GM18499 (cell line): ENCODE measurements around the gene ITGAV.

Experiments used
- ATAC-seq: cut with Tn5 transposase; IDR thresholded peaks from one replicate; pipeline ENCODE4 v1.9.1; 2021; ENCODE audit warnings: moderate number of reproducible peaks; ENCODE audit not compliant: insufficient read depth, unreplicated experiment

Gene ITGAV

DNA sequence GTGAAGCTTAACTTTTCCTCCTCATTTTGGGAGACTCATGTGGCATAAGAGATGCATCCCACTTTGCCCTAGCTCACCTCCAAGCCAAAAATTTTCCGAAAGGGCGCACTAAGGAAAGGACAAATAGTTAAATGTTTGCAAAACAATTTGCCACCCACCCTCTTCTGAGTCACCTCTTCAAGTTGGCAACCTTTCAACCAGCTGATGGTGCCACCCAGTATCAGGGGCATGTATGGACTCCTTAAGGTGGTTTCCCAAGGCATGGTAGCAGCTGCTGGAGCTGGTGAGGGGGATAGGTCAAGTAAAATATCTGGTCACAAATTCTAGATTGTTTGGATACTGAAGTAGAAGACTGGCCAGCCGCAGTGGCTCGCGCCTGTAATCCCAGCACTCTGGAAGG, 17.2 kb upstream of the ITGAV start:
- no peak for ATAC-seq

DNA sequence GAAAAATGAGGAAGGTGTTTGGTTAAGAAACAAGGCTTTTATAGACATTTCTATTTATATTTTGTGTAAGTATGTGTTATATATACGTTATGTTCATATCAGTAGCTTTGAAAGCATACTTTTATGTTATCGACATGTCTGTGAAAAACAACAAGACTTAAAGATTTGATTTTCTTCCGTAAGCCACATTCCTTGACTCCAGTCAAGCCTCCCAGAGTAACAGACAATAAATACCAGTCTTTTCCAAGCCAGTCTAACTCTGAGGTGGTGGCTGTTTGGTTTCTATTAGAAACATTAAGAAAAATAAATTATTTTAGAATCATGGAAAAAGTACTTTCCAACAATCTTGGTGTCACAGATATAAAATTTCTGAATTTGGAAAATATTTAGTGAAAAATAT, 16.3 kb upstream of the ITGAV start:
- ATAC-seq: no peak

DNA sequence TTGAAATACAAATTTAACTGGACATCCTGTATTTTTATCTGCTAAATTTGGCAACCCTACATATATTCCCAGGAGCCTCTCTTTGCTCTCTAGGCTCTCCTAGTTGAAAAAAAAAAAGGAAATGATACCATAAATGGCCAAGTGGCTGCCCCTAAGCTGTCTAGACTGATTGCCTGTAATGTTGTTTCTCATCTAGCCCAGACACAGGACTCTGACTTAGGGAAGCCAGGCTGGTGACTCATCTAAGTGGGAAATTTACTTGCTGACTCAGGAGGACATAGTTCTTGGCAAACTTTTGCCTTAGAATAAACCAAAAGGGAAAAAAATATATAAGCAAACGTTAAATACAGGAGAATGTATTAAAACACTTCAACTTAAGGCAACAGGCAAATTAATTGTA, 14.6 kb upstream of the ITGAV start:
- ATAC-seq: peak; percentile 77

- ATAC-seq: no peak
Measured at GRCh38 chr2:186575856-186576255, 14.0 kb upstream of the ITGAV start.

DNA sequence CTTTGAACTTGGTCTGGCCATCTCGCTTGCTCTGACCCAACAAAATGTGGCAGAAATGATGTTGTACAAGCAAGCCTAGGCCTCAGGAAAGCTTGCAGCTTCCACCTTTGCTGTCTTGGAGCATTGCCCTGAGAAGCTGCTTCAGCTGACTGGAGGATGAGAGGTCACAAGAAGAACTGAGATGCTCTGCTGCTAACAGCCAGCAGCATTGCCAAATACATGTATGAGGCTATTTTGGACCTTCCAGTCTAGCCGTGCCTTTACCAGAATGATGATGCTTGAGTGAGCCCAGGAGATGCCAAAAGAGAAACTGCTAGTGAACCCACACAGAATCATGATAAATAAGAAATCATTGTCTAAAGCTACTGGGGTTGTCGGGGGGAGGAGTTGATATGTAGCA, 13.2 kb upstream of the ITGAV start:
- no peak for ATAC-seq

DNA sequence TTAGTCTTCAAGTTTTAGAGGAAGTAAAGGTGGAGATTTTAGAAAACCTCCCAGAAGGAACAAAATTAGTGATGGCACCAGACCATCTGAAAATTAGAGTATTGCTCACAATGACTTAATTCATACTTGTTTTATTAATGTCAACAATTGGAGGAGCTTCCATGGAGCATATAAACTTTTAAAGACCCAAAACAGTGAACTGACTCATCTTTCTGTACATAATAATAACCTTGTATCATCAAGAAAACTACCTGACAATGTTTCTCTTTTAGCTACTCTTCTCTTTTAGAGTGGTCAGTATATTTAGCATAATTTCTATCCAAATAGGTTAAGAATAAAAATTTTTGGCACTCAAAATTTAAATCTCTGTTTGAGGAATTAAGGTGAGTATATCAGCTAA, 7.2 kb upstream of the ITGAV start:
- ATAC-seq: no peak

- no peak for ATAC-seq
Measured at GRCh38 chr2:186584053-186584452, 5.8 kb upstream of the ITGAV start.

DNA sequence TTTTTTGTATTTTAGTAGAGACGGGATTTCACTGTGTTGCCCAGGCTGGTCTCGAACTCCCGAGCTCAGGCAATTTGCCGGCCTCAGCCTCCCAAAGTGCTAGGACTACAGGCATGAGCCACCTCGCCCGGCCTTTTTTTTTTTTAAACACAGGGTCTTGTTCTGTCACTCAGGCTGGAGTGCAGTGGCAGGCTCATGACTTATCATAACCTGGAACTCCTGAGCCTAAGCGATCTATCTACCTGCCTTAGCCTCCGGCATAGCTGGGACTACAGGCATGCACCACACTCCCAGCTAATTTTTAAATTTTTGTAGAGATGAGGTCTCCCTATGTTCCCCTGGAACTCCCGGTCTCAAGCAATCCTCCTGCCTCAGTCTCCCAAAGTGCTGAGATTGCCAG, 1.4 kb upstream of the ITGAV start:
- ATAC-seq: no peak

- ATAC-seq: no peak
Measured at GRCh38 chr2:186588940-186589611, 780 bp upstream of the ITGAV start.

DNA sequence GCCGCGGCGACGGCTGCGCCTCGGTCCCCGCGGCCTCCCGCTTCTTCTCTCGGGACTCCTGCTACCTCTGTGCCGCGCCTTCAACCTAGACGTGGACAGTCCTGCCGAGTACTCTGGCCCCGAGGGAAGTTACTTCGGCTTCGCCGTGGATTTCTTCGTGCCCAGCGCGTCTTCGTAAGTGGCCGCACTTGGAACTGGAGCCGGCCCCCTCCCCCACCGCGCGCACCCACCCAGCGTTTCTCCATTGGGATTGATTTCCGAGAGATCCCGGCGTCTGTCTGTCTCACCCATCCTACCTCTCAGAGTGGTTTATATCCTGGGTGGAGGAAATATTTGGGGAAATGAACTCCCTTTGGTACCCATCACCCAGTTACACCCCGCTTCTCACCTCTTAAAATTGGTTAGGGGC, 498 bp downstream of the ITGAV start:
- ATAC-seq: no peak

DNA sequence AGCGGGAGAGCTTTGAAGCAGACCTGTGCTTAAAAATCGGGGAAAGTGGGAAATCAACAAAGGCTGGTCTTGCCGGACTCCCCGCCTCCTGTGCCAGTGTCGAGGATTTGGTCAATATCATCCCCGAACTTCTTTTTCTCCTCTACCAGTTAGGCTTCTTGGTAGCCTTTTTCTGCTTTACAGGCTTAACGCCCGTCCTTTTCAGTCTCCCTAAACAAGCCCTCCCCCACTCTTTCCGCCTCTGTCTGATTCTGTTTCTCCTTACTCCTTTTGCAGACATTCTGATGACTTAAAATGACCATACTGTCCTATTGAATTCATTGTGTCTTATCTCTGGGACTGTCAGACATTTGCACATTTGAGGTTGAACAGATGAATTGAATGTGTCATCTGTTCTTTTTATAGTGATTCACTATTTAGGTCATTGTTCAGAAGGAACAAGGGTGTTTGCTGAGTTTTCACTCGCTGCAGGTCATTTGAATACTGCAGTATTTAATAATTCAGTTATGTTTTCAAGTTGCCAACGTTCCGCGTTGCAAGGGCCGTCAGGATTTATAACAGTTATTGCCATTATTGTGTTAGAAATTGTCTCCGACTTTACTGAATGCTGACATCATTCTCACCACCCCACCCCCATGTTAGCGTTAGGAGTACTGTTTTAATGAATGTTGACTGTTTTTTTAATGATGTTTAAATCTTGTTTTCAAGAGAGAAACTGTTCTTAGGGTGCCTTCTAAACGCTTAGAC, 1.1 kb downstream of the ITGAV start:
- ATAC-seq: no peak

DNA sequence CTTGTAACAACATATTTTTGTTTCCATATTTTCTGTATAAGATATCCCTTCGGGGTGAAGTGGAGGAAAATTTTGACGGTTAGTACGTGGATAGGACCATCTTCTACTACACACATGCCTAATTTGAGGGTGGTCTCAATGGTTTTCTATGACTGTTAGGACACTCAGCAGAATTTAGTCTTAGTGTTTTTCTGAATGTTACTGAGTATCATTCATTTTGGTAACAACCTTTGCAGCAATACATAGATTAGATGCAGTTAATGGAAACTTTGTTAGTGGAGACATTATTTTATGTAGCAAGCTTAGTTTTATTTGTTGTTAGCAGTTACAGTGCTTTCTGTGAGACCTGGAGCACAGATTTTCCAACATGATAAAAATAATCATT, 1.6 kb downstream of the ITGAV start:
- no peak for ATAC-seq

GRCh38 chr2:186592137-186592875, 2.5 kb downstream of the ITGAV start:
- no peak for ATAC-seq

DNA sequence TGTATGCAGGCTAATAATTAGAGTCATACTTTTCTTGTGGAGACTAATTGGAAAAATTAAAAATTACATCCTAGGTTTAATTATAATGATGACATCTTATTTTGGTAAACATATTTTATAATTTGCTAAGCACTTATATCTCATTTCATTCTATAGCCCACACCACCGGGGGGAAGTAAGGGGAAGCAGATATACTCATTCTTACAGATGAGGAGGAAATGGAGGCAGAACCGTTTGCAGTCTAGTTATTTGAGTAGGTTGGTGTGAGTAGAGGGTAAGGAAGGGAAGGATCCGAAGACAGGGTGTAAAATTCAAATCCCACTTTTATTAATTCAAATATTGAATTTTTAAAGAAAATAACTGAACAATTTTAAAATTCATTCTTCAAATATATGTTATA, 3.7 kb downstream of the ITGAV start:
- ATAC-seq: no peak

- no peak for ATAC-seq
Measured at GRCh38 chr2:186594001-186594722, 4.3 kb downstream of the ITGAV start.

DNA sequence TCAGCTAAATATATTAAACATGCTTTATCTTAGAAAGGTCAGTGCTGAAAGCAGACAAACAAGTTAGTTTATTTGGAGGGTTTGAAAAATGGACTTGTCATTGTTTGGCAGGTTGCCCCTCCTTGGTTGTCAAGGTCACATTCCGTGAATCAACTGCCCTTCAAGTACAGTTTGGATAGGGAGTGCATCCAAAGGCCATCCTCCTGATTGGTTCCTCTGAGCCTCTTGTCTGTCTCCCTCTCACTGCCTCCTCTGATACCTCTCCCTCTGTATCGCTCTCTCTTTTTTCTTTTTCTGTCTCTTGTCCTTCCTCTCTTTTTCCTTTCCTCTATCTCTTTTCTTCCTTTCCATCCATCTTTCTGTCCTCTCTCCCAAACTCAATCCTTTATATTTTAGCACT, 5.4 kb downstream of the ITGAV start:
- ATAC-seq: no peak

DNA sequence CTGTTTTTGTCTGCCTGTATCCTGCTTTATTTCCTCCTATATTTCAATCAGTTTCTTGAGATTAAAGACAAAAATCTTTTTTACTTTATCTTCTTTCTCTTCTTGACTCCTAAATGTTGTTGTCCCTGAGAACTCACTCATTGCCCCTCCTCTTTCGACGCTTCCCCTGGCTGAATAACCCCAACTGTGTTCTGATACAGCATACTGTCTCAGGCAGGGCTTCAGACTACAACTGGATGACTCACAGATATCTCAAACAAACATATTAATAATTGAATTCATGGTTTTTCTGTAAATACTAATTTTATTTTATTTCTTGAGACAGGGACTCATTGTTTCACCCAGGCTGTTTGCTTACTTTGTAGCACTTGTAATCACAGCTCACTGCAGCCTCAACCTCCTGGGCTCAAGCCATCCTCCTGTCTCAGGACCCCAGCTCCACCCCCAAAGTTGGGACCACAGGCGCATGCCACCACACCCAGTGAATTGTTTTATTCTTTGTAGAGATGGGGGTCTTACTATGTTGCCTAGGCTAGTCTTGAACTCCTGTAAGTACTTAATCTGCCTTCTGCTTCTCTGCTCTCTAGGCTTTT, 9.4 kb downstream of the ITGAV start:
- ATAC-seq: no peak

- ATAC-seq: no peak
Measured at GRCh38 chr2:186603286-186603685, 13.4 kb downstream of the ITGAV start.

DNA sequence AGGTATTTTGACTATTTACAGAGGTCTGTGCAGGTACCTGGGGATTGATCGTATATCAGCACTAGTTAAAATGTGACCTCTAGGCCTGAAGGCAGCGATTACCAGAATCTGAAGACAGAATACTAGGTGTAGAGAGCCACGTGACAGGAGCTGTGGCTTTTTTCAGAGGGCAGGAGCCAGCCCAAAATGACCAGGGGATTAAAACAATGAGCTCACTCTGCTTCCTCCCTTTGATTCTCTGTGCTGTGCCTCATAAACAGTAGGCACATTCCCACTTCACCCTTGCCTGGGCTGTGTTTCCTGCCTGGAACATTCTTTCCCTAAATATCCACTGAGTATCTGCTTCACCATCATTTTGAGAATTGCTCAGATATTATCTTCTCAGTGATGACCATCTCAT, 15.2 kb downstream of the ITGAV start:
- ATAC-seq: no peak

GRCh38 chr2:186607660-186608324, 17.9 kb downstream of the ITGAV start:
- ATAC-seq: no peak
